HG03439 (cell line): ENCODE data around the gene SLC11A2.

Source experiments
- ATAC-seq: cut with Tn5 transposase; IDR thresholded peaks from one replicate; pipeline ENCODE4 v1.9.1; 2021; ENCODE audit warnings: mild to moderate bottlenecking, moderate library complexity; ENCODE audit not compliant: unreplicated experiment

The SLC11A2 gene

GRCh38 chr12:51025836-51026638, at the start of gene SLC11A2:
Gene SLC11A2 (minus strand): TSS chr12:51026384. CDS start chr12:51010728, 15,656 bp downstream.
- ATAC-seq: peak; percentile 78

GRCh38 chr12:51075390-51075789, 49.2 kb upstream of the SLC11A2 start:
- ATAC-seq: no peak

GRCh38 chr12:51071663-51072062, 45.5 kb upstream of the SLC11A2 start:
- ATAC-seq: no peak

GRCh38 chr12:51070004-51070403, 43.8 kb upstream of the SLC11A2 start:
- ATAC-seq: no peak

GRCh38 chr12:51067771-51068170, 41.6 kb upstream of the SLC11A2 start:
- ATAC-seq: no peak

- no peak for ATAC-seq
Observed at GRCh38 chr12:51067229-51067628, 41.0 kb upstream of the SLC11A2 start.

- ATAC-seq: no peak
Observed at GRCh38 chr12:51065530-51065929, 39.3 kb upstream of the SLC11A2 start.

- ATAC-seq: no peak
Observed at GRCh38 chr12:51062631-51063397, 36.6 kb upstream of the SLC11A2 start.

GRCh38 chr12:51059086-51059485, 32.9 kb upstream of the SLC11A2 start:
- ATAC-seq: no peak

GRCh38 chr12:51056242-51056641, 30.1 kb upstream of the SLC11A2 start:
- no peak for ATAC-seq

- no peak for ATAC-seq
Observed at GRCh38 chr12:51055060-51055459, 28.9 kb upstream of the SLC11A2 start.

- ATAC-seq: no peak
Observed at GRCh38 chr12:51051787-51052186, 25.6 kb upstream of the SLC11A2 start.

- no peak for ATAC-seq
Observed at GRCh38 chr12:51049525-51049924, 23.3 kb upstream of the SLC11A2 start.

- ATAC-seq: peak; percentile 4
Observed at GRCh38 chr12:51048661-51049251, 22.6 kb upstream of the SLC11A2 start.

- peak; percentile 95 for ATAC-seq
Observed at GRCh38 chr12:51047655-51048540, 21.7 kb upstream of the SLC11A2 start, which contains the start of gene LETMD1. Gene LETMD1 (plus strand): TSS chr12:51048327. CDS start chr12:51048357, 30 bp downstream.

GRCh38 chr12:51036279-51036678, 10.1 kb upstream of the SLC11A2 start:
- no peak for ATAC-seq

- ATAC-seq: no peak
Observed at GRCh38 chr12:51033457-51034089, 7.4 kb upstream of the SLC11A2 start.

- no peak for ATAC-seq
Observed at GRCh38 chr12:51033048-51033447, 6.9 kb upstream of the SLC11A2 start.

GRCh38 chr12:51028813-51029150, 2.6 kb upstream of the SLC11A2 start:
- ATAC-seq: no peak

GRCh38 chr12:51028126-51028812, 2.1 kb upstream of the SLC11A2 start:
- ATAC-seq: no peak
